Adrenal gland (tissue), 12 donors: Measurements from ENCODE around the gene SSH2. TPM values are rescaled to one million over a fixed set of nuclear protein-coding genes. Genes with fewer than 3 reads are reported as not detected.
"Not testable (repeated sequence)": the region's sequence is repeated elsewhere in the genome, so short reads cannot be mapped to it uniquely, and the experiment has no call there.

ENCODE experiments used
- DNase-seq, 7 donors: peaks; one replicate each; pipeline ENCODE4 v3.0.0-alpha.2; 2019 to 2020
- H3K27ac ChIP-seq, 5 donors: fragments of 200-600 bp; sonication (generic) in 4 of 5; 1 replicate in 3 of 5; 2 replicates in 2 of 5; pipeline versions ENCODE4 v1.5.1 to v1.8.0; 2016 to 2020; ENCODE audit warnings: mild to moderate bottlenecking in 1 of 5
- H3K27me3 ChIP-seq: fragments of 200-600 bp; 2 replicates; pipeline ENCODE4 v1.8.0; 2021
- H3K36me3 ChIP-seq, 2 donors: fragments of 200-600 bp; replicated peaks in 1 of 2; 1 replicate in 1 of 2; 2 replicates in 1 of 2; pipeline versions ENCODE4 v1.5.1 to v1.8.0; 2018 to 2022
- H3K4me1 ChIP-seq, 2 donors: fragments of 200-600 bp; replicated peaks in 1 of 2; 1 replicate in 1 of 2; 2 replicates in 1 of 2; pipeline versions ENCODE4 v1.5.1 to v1.8.0; 2018 to 2021
- H3K4me3 ChIP-seq, 4 donors: fragments of 200-600 bp; sonication (generic) in 3 of 4; one replicate each; pipeline ENCODE4 v1.5.1; 2016 to 2018
- H3K9me3 ChIP-seq, 3 donors: fragments of 200-600 bp; sonication (generic) in 1 of 3; replicated peaks in 1 of 3; 1 replicate in 2 of 3; 2 replicates in 1 of 3; pipeline versions ENCODE4 v1.5.1 to v1.8.0; 2016 to 2021
- CTCF ChIP-seq, 6 experiments: fragments of 450-650 bp in 4 of 6; fragments of 200-600 bp in 2 of 6; sonication (generic) in 1 of 6; IDR thresholded peaks; 1 replicate in 5 of 6; 2 replicates in 1 of 6; pipeline versions ENCODE4 v1.5.1 to v1.8.0; 2016 to 2021; ENCODE audit warnings: antibody characterized with exemption in 6 of 6, mild to moderate bottlenecking in 2 of 6, moderate library complexity in 1 of 6
- POLR2A ChIP-seq, 2 donors: fragments of 450-650 bp; IDR thresholded peaks; one replicate each; pipeline ENCODE4 v1.6.1; 2017; ENCODE audit warnings: antibody characterized with exemption in 2 of 2, mild to moderate bottlenecking in 2 of 2, moderate library complexity in 1 of 2
- WGBS, 4 donors: extraction: QIAGEN DNeasy Blood & Tissue Kit in 2 of 4; methylation state at CpG; one replicate each; pipeline versions ENCODE4 v1.1.5 to v1.1.7; 2013 to 2017; 5-methylcytosine and 5-hydroxymethylcytosine counted together
- intact Hi-C, 2 donors: fragments of 100-400 bp; cut with DNase I; formaldehyde crosslinking; loops; one replicate each; pipeline versions ENCODE4 v1.14.1 to v1.15.0; 2022 to 2023
- polyA plus RNA-seq, 3 donors: library from polyadenylated mRNA; stranded (reverse); fragments of 200-250 nt in 2 of 3; fragments of 350-450 nt in 1 of 3; fragmentation: Illumina TruSeq in 1 of 3; extraction: RNeasy Lipid Tissue Mini Kit (QIAGEN cat#74804) in 1 of 3; gene quantifications; one replicate each; pipeline ENCODE4 v1.2.3, GENCODE V29; 2013 to 2014
- total RNA-seq, 9 donors: library from RNA; depleted of rRNA in 4 of 9; stranded (reverse); fragments of >200 nt in 4 of 9; fragments of 120-200 nt in 1 of 9; fragmentation: NEBNext Ultra II Directional in 1 of 9; extraction: Animal tissue kit (Norgen Biotek cat#: 25700) in 1 of 9; gene quantifications; one replicate each; pipeline versions ENCODE4 v1.1.0 to v1.2.4, GENCODE V29; 2013 to 2023
- donor health status: healthy with polysubstance abuse.
- donor health status: Bipolar disorder and iron deficiency.
- donor health status: DM: yes; HTN: yes; CAD: no.
- donor health status: DM: no; HTN: no; CAD: no.
- donor health status: DM: no; HTN: no; CAD: no.
- donor health status: DM: yes; HTN: yes; CAD: no.

The SSH2 gene
- total and polyA plus RNA-seq, 12 donors = 7.6 to 35.8 (median 20.8) TPM

- Histone ChIP-seq H3K4me1 (peaks cover 4 to 26% of the 10 kb centered on the region in 2 donors), H3K36me3 (no peaks in the 10 kb centered on the region), H3K4me3 (no peak overlapping the region), H3K27me3 (no peaks in the 10 kb centered on the region), H3K27ac (no peak overlapping the region), H3K9me3 (no peaks in the 10 kb centered on the region)
- no peak for DNase-seq
- no peak for TF ChIP-seq CTCF (IDR thresholded peaks at IDR 0.05)
- no peak for TF ChIP-seq POLR2A (IDR thresholded peaks at IDR 0.05)
- intact Hi-C loops = loop anchor here in 1 of 2 donors (5.0 kb wide), 1 partner anchor 146 kb away; no protein-coding TSS in a partner anchor
- WGBS, 4 donors = 97 to 99% (median 97%) methylated on average over 5 of the region's 5 CpGs
These were observed 147.1 kb downstream of the SSH2 start for GRCh38 chr17:29782917-29783316.

DNA sequence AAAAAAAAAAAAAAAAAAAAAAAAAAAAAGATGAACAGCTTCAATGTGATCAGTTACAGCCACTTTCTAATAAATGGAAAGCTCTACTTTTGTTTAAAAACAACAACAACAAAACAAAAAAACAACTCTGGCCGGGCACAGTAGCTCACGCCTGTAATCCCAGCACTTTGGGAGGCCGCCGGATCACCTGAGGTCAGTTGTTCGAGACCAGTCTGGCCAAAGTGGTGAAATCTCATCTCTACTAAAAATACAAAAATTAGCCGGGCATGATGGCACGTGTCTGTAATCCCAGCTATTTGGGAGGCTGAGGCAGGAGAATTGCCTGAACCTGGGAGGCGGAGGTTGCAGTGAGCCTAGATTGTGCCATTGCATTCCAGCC lies 150.2 kb downstream of the SSH2 start:
- H3K36me3 ChIP-seq, H3K27me3 ChIP-seq, H3K4me3 ChIP-seq, H3K27ac ChIP-seq, DNase-seq, H3K4me1 ChIP-seq, H3K9me3 ChIP-seq: not testable (repeated sequence)
- WGBS, 4 donors = 82 to 88% (median 85%) methylated on average over 8 of the region's 8 CpGs
- intact Hi-C loops = loop anchor here (5.0 to 10.0 kb wide), 2 partner anchors 142 to 155 kb away; partner anchors contain the start of gene CORO6 (in 1 of the 2)

GRCh38 chr17:29778956-29779811 lies 150.8 kb downstream of the SSH2 start:
- H3K27me3 ChIP-seq = no peaks in the 10 kb centered on the region
- TF ChIP-seq CTCF (IDR thresholded peaks at IDR 0.05) (peak; percentile 77 to 86 (median 80)), POLR2A (IDR thresholded peaks at IDR 0.05) (no peak)
- intact Hi-C loops = loop anchor here in 1 of 2 donors (10.0 kb wide), 1 partner anchor 154 kb away; the partner anchor contains the start of gene CORO6
- no peak overlapping the region for H3K27ac ChIP-seq
- WGBS, 4 donors = 34 to 47% (median 40%) methylated on average over 8 of the region's 8 CpGs
- no peaks in the 10 kb centered on the region for H3K9me3 ChIP-seq
- peaks cover 0 to 5% of the 10 kb centered on the region in 2 donors for H3K4me1 ChIP-seq
- H3K4me3 ChIP-seq = no peak overlapping the region
- DNase-seq = peak; percentile 60 to 92 (median 74)
- H3K36me3 ChIP-seq = no peaks in the 10 kb centered on the region

GRCh38 chr17:29777663-29778062 lies 152.4 kb downstream of the SSH2 start:
- Histone ChIP-seq H3K4me3 (no peak overlapping the region), H3K27me3 (no peaks in the 10 kb centered on the region), H3K9me3 (no peaks in the 10 kb centered on the region), H3K27ac (no peak overlapping the region), H3K36me3 (no peaks in the 10 kb centered on the region), H3K4me1 (peaks cover 0 to 5% of the 10 kb centered on the region in 2 donors)
- intact Hi-C loops = loop anchor here in 1 of 2 donors (10.0 kb wide), 1 partner anchor 153 kb away; the partner anchor contains the start of gene CORO6
- 53 to 79% (median 63%) methylated on average over 1 of the region's 1 CpG for WGBS, 4 donors
- DNase-seq = no peak
- no peak for TF ChIP-seq CTCF (IDR thresholded peaks at IDR 0.05)
- TF ChIP-seq POLR2A (IDR thresholded peaks at IDR 0.05) = no peak
